GM21367 (cell line): ENCODE data around the gene TRIM40.

Experiments
- ATAC-seq: cut with Tn5 transposase; IDR thresholded peaks from one replicate; pipeline ENCODE4 v1.9.1; 2021; ENCODE audit not compliant: unreplicated experiment

The TRIM40 gene

DNA sequence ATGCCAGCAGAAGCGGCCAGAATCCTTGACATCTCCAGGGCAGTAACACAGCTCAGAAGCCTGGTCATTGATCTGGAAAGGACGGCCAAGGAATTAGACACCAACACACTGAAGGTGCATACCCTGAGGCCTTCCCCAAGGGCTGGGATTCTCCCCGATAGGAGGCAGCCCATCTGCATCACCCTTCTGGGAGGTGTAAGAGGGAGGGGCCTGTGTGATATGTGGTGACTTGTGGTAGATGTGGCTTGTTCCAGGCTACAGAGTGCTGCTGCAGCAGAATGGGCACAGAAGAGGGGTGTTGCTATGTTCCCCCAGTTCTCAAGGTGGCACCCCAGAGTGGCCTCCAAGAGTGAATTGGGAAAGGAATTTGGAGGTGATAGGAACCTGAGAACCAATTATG is 11.2 kb downstream of the TRIM40 start:
- ATAC-seq, result no peak

GRCh38 chr6:30149234-30149633 is 13.3 kb downstream of the TRIM40 start:
- ATAC-seq, result no peak

DNA sequence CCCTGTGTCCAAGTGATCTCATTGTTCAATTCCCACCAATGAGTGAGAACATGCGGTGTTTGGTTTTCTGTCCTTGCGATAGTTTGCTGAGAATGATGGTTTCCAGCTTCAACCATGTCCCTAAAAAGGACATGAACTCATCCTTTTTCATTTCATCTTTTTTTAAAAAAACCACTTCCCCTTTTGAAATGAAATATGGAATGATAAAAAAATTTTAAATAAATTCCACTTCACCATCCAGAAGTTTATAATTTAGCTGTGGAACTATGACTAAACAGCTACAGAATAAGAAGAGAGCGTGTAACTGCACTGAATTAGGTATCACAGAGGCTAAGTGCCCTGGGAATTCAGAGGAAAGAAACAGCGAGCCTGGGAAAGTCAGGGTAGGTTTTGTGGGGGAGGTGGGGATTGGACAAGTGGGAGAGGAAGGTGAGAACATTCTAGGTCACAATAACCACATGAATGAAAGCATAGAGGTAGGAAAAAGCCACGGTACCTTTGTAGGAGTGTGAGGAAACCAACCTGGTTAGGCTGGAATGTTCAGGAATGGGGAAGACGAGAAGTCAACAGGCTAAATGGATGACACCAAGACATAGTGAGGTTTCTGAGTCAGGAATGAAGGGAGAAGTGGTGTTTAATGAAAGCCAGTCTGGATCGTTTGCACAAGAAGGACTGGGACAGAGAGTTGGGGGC is 14.1 kb downstream of the TRIM40 start:
- ATAC-seq, result no peak

DNA sequence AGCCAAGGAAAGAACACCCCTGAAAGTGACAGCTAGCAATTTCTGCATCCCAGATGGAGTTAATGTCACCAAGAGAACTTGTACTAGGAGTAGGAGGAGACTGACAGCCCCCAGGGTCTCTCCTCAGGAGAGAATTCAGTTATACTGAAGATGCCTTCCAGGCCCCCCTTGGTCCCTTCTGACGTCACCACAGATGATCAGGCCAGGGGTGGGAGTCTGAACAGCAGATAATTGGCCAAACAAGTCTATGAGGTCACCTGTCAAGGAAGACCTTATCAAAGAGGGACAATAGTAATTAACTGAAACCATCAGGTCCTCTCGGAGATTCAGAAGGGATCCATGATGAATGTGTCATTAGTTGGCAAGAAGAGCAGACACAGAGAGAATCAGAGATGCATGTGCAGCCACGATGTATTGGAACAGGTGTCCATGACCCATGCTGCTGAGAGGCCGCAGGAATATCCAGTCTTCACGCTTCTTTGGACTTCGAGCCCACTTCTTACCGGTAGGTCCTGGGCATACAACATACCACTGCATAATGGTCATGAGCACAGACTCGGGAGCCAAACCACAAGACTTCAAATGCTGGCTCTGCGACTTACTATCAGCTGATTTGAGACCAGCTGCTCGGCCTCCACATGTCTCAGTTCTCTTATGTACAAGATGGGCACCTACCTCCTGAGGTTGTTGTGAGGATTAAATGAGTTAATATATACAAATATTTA is 14.9 kb downstream of the TRIM40 start:
- no peak for ATAC-seq

GRCh38 chr6:30151580-30151979 is 15.6 kb downstream of the TRIM40 start:
- no peak for ATAC-seq

DNA sequence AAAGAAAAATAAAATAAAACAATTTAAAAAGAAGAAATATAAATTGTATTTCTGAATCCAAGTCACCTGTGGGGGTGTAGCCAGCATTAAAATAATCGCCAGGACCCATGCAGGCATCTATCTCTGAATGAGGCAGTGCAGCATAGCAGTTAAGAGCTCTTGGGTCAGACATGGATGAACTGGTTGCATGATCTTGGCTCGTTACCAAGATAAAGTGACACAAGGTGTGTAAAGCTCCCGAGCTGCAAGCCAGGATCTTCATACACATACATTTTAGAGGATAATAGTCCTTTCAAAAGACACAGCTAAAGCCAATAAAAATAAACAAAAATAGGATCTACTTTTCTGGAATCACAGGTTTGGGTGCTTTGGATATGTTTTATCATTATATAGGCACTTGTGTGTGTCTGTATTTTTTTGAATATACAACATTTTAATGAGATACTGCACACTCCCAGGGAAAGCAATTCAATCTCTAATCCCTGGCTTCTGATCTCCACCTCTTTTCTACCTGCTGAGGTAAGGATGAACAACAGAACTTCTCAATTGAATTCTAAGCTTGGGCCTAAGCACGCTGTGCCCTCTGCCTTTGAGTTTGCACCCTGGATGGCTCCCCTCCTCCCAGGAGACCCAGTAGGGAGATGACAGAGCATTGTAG is 16.2 kb downstream of the TRIM40 start:
- ATAC-seq, result no peak

- no peak for ATAC-seq
Measured at GRCh38 chr6:30152910-30153610, 17.1 kb downstream of the TRIM40 start.

DNA sequence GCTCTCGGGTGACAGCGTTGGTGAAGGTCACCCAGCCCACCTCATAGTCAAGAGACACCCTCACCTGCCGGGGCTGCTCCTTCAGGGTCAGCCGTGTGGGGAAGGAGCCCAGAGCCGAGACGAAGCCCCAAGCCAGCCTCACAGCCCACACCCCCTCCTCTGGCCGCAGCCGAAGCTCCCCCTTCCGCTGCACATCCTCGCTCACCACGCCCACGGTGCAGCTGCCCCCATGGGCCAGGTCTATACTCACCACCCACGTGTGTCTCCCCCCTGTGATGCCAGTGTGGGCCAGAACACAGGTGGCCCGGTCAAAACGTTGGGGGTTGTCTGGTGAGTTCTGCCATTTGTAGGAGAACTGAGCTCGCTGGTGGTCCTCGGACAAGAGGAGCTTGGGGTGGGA is 18.1 kb downstream of the TRIM40 start:
- ATAC-seq, result no peak

DNA sequence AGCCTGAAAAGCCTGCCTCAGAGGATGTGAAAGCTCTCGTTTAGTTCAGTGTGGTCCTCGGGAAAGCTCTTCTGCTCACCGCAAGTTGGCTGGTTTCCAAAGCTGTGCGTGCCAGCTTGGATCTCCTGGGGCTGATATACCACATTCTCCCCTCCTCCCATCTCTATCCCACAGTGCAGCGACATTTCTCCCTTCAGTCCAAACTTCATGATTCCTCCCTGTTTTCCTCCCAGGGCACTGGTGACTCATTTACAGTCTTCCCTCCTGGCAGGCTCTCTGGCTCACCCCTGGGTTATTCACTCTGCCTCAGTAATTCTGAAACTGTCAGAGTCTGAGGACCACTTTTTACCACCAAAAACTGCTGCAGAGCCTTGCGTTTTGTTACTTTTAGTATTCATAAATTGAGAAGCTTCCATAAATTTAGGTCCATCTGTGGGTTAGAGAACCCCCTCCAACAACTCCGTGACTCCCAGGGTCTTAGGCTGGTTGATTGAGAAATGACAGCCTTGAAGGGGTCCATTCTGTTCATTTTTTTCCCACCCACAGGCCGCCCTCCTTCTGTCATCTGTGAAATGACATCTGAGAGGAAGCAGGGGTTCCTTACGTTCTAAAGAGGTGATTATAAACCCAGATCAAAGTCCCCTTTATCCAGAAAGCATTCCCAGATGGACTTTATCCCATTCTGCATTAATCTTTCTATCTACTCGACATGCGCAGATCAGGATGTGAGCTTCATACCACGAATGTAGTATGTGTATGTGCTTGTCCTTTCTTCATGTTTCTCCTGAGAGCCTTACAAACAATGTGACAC is 19.0 kb downstream of the TRIM40 start:
- no peak for ATAC-seq

DNA sequence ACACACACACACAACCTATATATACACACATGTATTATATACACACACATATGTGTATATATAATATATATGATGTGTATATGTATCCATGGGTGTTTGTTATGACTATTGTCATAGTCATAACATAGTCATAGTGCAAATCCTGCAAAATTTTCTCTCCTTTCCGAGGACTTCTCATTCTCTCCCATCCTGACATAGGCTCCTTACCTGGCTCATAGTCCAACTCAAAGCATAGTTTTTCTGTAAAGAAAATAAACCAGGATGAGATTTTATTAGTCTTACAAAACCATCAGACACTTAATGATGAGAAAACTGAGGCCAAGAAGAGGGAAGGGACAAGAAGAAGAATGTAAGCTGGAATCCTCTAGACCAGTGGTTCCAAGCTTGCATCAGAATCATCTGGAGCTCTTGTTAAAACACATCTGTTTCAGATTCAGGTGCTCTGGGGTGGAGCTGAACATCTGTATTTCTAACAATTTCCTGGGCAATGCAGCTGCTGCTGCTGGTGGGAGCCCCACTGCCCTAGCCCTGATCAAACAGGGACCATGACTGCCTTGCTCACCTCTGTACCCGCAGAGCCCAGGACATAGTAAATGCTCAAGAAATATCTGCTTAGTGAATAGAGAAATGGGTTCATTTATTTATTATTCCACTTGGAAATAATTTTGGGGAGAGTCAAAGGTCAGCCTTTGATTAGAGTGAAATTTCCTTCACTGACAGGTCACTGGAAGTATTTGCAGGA is 19.8 kb downstream of the TRIM40 start:
- no peak for ATAC-seq

GRCh38 chr6:30156262-30156599 is 20.3 kb downstream of the TRIM40 start:
- no peak for ATAC-seq

DNA sequence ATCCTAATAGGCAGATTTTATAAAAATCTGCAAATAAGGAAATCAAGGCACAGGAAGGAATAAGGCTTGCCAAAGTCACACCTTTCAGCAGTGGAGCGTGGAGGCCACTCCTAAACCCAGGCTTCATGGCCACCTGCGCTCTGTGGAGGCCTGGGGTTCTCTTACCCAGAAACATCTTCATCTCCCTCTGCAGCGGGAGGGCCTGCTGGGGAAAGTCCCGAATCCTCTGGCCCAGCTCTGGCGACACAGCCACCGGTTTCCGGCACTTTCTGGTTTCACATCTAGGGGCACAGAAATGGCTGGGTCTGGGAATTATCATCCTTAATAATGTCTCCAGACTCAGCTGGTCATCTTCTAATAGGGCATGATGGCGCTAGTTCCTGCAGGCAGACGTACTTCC is 20.8 kb downstream of the TRIM40 start:
- no peak for ATAC-seq

DNA sequence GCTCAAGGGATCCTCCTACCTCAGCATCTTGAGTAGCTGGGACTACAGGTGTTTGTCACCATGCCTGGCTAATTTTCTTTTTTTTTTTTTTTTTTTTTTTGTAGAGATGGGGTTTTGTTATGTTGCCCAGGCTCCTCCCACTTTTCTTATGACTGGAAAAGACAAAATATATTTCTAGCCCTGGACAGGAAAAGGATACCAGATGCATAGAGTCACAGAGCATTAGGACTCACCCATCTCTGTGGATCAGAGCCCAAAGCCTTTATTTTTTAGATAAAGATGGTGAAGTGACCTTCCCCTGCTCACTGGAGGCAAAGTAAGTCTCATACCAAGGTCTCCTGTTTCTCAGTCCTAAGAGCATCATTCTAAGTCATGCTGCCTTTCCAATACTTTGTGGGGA is 21.6 kb downstream of the TRIM40 start:
- no peak for ATAC-seq

DNA sequence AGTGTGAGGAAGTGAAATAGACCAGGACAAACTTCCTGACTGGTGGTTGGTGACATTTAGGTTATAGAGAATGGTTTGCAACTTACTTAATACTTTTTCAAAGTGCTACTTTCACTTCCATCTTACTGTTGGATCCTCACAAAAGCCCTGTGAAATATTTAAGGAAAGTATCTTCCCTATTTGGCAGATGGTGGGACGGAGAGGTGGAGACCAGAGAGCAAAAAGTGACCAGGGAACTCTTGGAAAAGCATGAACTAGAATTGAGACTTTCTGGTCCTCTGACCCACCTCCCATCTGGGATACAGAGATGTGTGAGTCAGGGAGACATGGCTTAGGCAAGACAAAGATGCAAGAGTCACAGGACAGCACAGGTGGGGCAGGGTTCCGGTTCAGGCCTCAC is 22.1 kb downstream of the TRIM40 start:
- ATAC-seq, result no peak

DNA sequence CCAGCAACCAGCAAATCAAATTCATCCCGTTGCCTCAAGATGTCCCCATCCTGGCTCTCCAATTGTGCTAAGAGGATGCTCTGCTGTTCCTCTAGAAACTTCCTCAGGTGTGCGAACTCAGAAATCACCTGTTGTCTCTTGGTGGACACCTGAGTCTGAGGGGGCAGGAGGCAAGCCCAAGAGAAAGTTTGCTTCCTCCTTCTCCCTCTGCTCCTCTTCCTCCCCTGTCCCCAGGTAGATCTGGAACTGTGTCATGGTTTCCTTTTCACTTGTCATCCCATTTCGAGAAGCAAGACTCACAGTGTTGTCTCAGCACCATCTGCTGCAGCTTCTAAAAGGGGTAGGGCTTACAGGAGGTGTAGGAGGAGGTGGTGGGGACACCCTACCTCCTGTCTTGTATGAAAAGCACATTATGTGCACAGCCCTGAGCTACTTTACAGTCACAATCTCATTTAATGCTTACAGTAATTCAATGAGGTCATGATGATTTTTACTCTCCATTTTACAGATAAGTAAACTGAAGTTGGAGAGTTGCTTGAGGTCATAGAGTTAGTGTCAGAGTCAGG is 22.6 kb downstream of the TRIM40 start:
- ATAC-seq, result no peak

- no peak for ATAC-seq
Measured at GRCh38 chr6:30160008-30160784, 24.3 kb downstream of the TRIM40 start.

DNA sequence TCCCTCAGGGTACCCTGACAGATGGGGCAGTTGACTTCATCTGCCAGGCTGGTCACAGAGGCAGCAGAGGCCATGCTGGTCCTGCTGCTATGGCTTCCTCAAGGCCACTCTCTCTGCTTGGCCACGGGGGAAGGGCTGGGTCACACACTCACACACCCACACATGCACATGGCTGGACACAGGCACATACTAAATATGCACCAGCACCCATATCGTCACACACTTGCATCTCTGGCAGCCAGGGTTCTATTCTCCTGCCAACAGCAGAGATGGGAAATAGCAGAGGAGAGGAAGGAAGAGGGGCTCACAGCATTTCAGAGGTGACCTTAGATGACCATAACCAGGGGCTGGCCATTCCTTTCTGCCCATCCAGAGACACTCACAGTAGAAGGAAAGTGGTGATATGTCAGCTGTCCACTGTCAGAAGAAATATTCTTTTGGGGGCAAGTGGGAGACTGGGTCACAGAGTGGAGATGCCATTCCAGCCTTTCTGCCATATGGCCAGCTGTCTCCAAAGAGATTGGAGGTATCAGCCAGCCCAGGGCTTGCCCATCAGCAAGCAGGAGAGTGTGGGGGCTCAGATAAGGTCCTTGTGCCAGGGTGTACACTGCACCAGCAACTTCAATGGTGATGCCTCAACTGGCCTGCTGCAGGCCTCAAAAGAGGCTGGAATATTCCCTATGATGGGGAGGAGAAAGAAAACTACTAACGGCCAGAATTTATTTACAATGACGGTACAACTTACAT is 25.0 kb downstream of the TRIM40 start, which contains the start of gene TRIM10:
Gene TRIM10, minus strand, starts transcription at position 427 of the 747 bp plus-strand sequence. Its CDS starts 353 bp downstream, at position 74.
- ATAC-seq, result no peak
